D721Med (cell line): ENCODE measurements around the gene CRACDL.

Experiments used
- DNase-seq: peaks from one replicate; pipeline ENCODE4 v3.0.0; 2011; ENCODE audit warnings: low spot score; ENCODE audit not compliant: insufficient read length
- FAIRE-seq: peaks from 2 replicates; lab custom pipeline; 2011; peaks lifted over from hg19 to GRCh38; lab: Jason Lieb, UNC
- TF ChIP-seq, protein P1 (sequence below): IDR thresholded peaks from 2 replicates; pipeline ENCODE4 v1.5.1; 2012; ENCODE audit warnings: mild to moderate bottlenecking, control low read depth; ENCODE audit not compliant: insufficient read depth; ENCODE audit errors: missing control alignments

CRACDL gene

DNA sequence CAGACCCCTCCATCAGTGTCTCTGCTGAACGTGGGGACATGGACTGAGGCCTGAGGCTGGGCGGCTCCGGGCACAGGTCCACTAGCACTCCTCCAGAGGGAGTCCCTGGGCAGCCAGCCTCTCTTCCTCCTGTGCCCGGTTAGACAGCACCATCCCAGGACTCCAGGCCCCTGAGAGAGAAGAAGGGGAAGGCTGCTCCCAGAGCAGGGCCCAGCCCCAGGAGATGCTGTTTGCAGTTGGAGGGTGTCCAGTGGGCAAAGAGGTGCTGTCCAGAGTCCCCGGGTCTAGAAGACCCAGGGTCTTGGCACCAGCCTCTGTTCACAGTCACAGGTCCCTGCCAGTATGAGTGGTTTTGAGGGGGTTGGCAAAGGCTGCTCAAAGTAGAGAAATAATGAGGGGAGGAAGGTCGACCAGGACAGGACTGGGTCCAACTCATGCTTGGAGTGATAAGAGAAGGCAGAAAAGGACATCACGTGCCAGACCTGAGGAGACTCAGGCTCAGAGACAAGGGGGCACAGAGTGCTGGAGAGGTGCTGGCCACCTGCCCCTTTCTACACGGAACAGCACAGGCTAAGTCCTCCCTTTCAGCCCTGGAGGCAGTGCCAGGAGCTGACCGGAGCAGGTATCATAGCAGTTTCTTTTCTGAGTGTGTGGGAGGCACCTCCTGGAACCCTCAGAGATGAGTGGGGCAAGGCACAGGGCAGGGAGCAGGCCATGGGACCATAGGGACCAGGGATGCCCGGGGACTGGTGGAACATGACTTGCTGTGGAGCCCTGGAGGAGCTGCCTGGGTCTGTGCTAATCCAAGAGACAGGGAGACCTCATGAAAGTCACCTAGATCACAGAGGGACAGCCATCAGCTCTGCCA, 21.1 kb downstream of the CRACDL start:
- TF ChIP-seq, protein P1, sequence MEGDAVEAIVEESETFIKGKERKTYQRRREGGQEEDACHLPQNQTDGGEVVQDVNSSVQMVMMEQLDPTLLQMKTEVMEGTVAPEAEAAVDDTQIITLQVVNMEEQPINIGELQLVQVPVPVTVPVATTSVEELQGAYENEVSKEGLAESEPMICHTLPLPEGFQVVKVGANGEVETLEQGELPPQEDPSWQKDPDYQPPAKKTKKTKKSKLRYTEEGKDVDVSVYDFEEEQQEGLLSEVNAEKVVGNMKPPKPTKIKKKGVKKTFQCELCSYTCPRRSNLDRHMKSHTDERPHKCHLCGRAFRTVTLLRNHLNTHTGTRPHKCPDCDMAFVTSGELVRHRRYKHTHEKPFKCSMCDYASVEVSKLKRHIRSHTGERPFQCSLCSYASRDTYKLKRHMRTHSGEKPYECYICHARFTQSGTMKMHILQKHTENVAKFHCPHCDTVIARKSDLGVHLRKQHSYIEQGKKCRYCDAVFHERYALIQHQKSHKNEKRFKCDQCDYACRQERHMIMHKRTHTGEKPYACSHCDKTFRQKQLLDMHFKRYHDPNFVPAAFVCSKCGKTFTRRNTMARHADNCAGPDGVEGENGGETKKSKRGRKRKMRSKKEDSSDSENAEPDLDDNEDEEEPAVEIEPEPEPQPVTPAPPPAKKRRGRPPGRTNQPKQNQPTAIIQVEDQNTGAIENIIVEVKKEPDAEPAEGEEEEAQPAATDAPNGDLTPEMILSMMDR: no peak
- DNase-seq (no peak), FAIRE-seq (no peak)

DNA sequence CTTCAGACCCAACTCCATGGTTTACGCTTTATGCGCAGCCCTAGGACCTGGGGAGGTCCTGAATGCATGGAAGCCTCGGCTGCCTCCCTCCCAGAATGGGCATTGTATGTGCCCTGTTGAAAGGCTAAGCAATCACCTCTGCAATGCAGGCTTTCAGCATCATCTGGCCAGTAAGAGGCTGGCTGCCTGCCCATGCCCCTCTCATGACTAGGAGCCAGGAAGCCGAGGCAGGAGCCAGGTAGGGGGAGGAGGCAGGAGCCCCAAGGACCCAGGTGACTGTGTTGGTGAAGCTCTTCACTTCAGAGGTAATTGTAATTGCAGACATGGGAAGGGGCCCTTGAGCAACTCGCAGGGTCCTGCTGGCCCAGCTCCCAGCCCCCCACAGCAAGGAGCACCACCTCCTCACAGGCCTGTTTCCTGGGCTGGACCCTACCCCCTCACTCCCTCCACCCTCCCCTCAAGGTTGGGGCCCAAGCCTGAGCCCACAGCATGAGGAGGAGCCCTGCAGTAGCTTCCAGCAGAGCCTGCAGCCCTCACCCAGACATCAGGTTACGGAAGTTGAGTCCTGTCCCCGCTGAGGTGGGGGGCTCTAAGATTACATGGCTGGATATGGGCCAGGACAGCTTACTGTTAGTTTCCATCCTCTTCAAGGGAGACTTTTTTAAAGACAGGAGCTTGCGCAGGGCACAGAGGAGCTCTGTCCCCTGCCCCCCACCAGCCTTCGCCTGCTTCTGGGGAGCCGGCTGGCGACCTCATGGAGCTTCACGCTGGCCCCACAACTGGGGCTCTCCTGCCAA, 21.9 kb downstream of the CRACDL start:
- FAIRE-seq (no peak), DNase-seq (no peak)
- TF ChIP-seq, protein P1: no peak

DNA sequence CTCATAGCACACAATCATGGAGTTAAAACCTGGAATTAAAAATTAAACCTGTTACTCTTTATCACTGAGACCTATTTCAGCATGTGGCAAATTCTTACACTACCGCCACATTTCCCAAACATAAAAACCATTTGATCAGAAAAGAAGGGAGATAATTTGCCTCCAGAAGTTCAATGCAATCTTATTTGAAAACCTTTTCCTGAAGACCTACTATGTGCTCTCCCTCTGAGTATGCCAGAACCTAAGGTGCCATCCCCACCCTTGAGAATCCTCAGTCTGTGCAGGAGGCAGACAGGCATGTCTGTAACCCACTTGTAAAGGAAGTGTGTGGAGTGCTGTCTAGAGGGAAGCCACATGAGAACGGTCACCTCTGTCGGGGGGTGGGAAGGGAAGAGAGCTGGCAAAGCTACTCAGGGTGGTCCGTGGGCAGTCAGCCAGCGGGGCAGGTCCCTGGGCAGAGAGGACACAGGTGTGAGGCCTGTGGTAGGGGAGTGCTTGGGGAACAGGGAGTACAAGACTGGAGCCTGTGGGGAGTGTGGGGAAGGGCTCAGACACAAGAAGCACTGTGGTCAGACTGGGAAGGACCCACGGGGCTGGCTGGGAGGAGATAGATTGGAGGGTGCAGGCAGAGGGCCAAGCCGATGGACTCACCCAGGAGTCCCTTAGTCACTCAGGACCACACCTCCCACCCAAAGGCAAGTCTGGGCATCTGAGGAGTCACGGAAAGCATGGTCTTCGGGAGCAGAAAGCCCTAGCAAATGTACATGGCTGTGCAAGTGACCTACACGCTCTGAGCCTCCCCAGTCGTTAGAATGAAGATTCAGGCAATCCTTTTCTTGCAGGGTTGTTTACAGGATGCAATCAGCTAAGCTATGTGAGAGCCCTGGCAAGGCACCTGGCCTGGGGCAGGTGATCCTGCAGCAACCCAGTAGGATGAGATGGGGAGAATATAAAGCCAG, 22.8 kb downstream of the CRACDL start:
- TF ChIP-seq, protein P1: no peak
- DNase-seq (no peak), FAIRE-seq (no peak)

DNA sequence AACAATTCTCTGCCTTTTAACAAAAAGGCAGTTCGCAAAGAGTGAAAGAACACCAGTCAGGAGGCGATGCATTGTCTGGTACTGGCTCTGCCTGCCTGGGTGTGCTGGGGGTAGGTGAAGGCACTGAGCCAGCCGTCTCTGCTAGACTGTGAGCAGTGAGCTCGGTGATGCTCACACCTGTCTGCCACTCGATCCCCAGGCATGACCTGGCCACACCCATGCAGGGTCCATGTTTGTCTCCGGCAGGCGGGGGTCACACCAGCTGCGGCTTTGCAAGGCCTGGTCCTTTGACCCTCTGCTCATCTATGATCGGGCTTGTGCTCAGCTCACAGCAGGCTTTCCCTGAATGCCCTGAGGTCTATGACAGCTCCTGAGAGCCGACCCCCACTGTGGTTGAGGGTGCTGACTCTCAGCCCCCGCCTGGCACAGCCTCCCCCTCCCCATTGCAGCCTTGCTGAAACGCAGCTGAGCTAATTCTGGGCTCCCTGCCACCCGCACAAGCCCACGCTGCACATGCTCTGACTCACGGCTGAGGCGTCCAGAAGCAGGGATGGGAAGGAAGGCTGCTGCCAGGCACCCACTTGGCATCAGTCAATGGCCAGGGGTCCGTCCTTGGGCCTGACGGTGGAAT, 23.7 kb downstream of the CRACDL start:
- no peak for FAIRE-seq
- no peak for DNase-seq
- TF ChIP-seq, protein P1: no peak

DNA sequence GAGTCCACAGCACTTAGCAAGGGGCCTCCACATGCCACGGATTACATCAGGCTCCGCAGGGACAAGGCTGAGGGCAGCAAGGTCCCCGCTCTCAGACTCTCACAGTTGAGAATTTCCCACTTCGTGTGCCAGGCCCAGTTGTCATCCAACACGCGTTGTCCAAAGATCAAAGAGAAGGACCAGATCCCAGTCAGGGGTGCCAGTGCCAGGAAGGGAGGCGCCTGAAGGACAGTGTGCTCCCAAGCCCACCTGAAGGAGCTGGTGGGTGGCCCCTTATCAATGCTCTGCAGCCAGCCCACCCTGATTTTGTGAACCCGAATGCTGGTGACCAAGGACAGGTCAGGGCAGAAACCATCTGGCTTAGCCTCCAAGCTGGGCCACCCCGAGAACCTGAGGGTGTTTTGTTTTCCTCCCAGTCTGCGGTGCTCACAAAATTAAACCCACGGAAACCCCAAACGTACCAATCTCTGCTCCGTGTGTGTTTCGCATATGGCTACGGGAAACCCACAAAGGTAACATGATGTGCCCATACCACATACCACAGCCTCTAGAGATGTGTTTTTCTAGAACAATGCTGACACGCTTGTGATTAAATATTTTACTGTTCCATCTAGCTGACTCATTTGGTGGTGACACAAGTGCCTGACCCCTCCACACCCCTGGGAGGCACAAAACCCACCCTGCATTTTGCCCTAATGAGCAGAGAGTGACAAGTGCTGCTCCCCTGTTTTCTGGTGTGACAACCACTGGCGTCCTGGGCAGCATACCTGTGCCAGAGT, 24.5 kb downstream of the CRACDL start:
- DNase-seq (no peak), FAIRE-seq (no peak)
- TF ChIP-seq, protein P1: no peak

DNA sequence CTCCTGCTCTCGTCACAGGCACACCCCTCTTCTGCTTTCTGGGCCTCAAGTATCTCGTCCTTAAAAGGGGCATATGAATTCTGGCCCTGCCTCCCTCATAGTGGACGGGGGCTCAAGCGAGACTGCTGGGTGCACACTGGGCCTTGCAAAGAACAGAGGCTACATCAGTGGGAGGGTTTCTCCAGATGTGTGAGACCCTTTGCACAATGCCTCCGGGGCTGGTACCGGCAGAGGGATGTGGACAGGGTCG, 25.0 kb downstream of the CRACDL start:
- no peak for FAIRE-seq
- DNase-seq: no peak
- TF ChIP-seq, protein P1: no peak
